Memory B cell (primary cell): ENCODE measurements around the gene PLPP4.
"Not testable (repeated sequence)": the region's sequence is repeated elsewhere in the genome, so short reads cannot be mapped to it uniquely, and the experiment has no call there.

Experiments
- ATAC-seq: fragments of 150-1000 bp; cut with Tn5 transposase; 2 replicates; pipeline ENCODE4 v1.10.0; 2021; ENCODE audit warnings: low read depth, mild to moderate bottlenecking, moderate library complexity
- DNase-seq, 2 donors: peaks; one replicate each; pipeline ENCODE4 v3.0.0; 2022; ENCODE audit warnings: low spot score in 2 of 2
- H3K27ac Mint-ChIP-seq: one replicate; pipeline ENCODE4 v1.8.0; 2022; ENCODE audit warnings: mild to moderate bottlenecking, moderate library complexity, mixed read lengths
- H3K27me3 Mint-ChIP-seq: one replicate; pipeline ENCODE4 v1.8.0; 2022; ENCODE audit warnings: mixed read lengths
- H3K36me3 Mint-ChIP-seq: one replicate; pipeline ENCODE4 v1.8.0; 2022; ENCODE audit warnings: mild to moderate bottlenecking, mixed read lengths
- H3K4me1 Mint-ChIP-seq: one replicate; pipeline ENCODE4 v1.8.0; 2022; ENCODE audit warnings: mixed read lengths
- H3K4me3 Mint-ChIP-seq: one replicate; pipeline ENCODE4 v1.8.0; 2022; ENCODE audit warnings: mild to moderate bottlenecking, moderate library complexity, mixed read lengths
- H3K9me3 Mint-ChIP-seq: one replicate; pipeline ENCODE4 v1.8.0; 2022; ENCODE audit warnings: mixed read lengths

PLPP4 gene

DNA sequence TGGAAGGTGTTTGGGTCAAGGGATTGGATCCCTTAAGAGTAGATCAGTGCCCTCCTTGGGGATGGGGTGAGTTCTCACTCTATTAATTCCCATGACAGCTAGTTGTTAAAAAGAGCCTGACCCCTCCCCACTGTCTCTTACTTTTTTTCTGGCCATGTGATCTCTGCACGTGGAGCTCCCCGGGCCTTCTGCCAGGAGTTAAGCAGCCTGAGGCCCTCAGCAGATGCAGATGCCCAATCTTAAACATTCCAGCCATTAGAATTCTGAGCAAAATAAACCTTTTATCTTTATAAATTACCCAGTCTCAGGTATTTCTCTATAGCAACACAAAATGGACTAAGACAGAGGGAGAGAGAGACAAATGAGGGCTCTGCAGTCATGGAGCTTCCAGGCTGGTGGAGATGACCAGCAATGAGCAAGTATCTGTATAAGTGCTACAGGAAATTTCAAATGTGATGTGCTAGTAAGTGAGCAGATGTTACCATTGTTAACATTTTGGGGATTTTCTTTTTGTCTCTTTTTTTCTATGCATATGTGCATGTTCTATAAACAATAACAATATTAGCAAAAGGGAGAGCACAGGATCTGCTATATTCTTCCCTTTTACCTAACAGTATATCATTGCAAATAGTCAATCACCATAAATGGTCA, 26.7 kb downstream of the PLPP4 start:
- no peaks in the 10 kb centered on the region for H3K36me3 Mint-ChIP-seq

DNA sequence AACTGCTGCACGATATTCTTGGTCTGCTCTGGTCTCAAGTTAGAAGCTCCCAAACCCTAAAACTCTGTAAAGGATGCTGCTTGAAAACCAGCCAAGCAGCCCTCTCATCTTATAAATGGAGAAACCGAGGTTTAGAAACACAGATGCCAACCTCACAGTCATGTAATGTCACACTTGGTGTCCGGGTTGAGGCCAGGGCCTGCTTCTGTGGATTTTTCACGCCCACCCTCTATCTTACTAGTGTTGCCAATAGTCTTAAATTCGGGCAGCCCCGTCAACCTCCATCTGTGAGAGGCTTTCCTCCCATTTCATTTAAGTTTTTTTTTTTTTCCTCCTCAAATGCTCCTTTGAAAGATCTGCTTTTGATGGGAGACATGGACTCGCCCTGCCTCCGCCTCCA, 28.9 kb downstream of the PLPP4 start:
- H3K27ac Mint-ChIP-seq = no peak overlapping the region
- H3K4me1 Mint-ChIP-seq = no peaks in the 10 kb centered on the region
- peaks cover 4% of the 10 kb centered on the region for H3K27me3 Mint-ChIP-seq
- no peak for DNase-seq
- H3K9me3 Mint-ChIP-seq = peaks cover 4% of the 10 kb centered on the region
- H3K4me3 Mint-ChIP-seq = no peak overlapping the region
- H3K36me3 Mint-ChIP-seq = no peaks in the 10 kb centered on the region
- ATAC-seq = no peak

More for the DNA sequence above, 26.7 kb downstream of the PLPP4 start:
- ATAC-seq (no peak), DNase-seq (no peak)
- Mint-ChIP-seq H3K27me3 (peaks cover 11% of the 10 kb centered on the region), H3K27ac (no peak overlapping the region), H3K4me1 (peaks cover 3% of the 10 kb centered on the region), H3K4me3 (no peak overlapping the region), H3K9me3 (peaks cover 8% of the 10 kb centered on the region)

DNA sequence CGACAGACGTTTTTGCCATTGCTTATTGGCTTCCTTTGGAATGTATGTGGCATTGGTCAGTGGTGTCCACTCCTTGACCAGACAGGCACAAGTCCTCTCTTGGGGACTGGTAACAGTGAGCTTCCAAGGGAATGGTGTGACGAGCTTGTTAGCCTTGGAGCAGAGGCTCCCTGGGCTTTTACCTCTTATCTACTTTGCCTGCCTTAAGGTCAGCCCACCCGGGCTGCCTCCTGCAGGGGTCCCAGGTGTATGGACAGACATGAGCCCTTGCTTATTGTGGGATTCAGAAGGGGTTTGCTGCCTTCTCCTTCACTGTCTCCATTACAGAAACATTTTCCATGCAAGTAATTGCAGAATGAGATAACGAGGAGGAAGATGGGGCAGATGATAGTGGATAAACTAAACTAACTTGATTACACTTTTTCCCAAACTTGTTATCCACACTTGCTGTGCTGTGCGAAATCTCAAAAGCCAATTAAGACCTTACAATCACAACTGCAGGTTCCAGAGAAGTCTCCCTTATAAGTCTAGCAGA, 29.7 kb downstream of the PLPP4 start:
- no peaks in the 10 kb centered on the region for H3K4me1 Mint-ChIP-seq
- peaks cover 4% of the 10 kb centered on the region for H3K9me3 Mint-ChIP-seq
- no peak for DNase-seq
- H3K27me3 Mint-ChIP-seq = peaks cover 1% of the 10 kb centered on the region
- no peak for ATAC-seq
- H3K27ac Mint-ChIP-seq = no peak overlapping the region
- no peak overlapping the region for H3K4me3 Mint-ChIP-seq
- no peaks in the 10 kb centered on the region for H3K36me3 Mint-ChIP-seq

DNA sequence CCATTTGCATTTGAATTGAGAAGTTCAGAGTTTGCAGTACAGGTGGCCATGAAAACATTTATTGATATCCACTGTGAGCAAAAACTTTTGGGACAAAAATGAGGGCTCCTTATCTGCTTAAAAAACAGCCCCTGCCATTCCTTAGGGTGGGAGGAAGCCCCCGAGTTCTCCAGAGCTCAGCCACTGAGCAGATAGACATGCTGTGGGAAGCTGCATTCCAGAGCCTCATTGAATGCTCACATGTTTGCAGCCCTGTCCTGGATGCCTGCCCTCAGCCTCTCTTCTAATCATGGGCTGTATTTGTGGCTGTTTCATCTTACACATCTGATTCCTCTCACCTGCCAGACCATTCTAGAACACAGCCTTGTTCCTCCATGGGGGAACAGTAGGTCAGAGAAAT, 33.3 kb downstream of the PLPP4 start:
- H3K4me3 Mint-ChIP-seq = no peak overlapping the region

DNA sequence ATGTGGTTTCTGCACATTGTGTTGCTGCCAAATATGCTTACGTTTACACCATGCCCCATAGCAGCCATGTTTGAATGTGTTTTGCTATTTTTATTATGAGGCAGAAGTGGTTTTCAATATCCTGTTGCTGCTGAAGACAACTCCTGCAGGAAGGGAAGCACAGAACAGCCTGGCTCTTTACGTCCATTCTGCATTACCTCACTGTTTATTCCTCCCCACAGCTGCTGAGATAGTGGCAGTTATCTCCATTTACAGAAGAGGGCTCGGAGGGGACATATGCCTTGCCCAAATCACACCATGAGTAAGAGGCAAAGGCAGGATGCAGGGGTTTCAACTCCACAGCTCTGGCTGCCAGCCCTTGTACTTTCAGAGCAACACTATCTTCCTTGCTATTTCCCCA, 35.3 kb downstream of the PLPP4 start:
- H3K36me3 Mint-ChIP-seq = no peaks in the 10 kb centered on the region
- ATAC-seq = no peak
- H3K27me3 Mint-ChIP-seq = peaks cover 9% of the 10 kb centered on the region
- no peak overlapping the region for H3K27ac Mint-ChIP-seq
- H3K4me1 Mint-ChIP-seq = peaks cover 2% of the 10 kb centered on the region
- no peaks in the 10 kb centered on the region for H3K9me3 Mint-ChIP-seq
- no peak for DNase-seq
- no peak overlapping the region for H3K4me3 Mint-ChIP-seq

More for the DNA sequence above, 33.3 kb downstream of the PLPP4 start:
- ATAC-seq (no peak), DNase-seq (no peak)
- Mint-ChIP-seq H3K9me3 (peaks cover 2% of the 10 kb centered on the region), H3K27ac (no peak overlapping the region), H3K36me3 (no peaks in the 10 kb centered on the region), H3K27me3 (peaks cover 6% of the 10 kb centered on the region), H3K4me1 (peaks cover 2% of the 10 kb centered on the region)

DNA sequence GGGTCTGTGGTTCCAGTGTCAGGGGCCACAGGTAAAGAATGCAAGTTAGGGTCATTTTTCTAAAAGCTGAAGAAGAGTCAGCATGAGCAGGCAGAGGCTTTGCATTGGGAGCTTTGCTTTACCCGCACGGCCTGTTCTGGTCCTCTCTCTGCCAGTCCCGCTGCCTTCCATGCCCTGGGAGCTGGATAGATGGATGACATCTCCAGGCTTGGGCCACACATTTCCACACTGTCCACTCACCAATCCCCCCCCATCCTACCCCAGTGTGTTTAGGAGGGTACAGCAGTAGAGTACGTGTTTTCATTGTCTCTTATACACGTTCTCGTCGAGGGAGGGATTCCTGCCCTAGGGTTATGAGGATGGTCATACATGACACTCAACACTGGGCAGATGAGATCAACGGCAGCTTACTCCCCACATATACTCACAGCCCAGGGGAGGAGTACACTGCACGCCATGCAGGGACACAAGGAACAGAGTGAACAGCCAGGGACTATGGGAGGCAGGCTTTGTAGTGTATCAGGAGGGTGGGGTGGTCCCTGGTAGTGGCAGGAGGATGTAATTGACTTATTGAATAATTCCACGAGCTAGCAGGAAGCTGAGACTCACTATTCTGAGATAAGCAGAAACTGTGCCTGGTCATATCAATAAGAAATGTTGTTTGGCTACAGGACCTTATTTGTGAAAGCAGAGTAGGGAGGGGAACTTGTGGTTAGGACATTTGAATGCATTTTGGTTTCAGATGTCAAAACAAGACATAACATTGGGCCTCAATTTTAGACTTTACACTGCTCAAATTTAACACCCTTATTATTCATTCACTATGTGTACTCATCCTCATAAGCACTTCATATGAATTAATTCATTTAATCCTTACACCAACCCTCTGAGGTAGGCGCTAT, 36.6 kb downstream of the PLPP4 start:
- Mint-ChIP-seq H3K9me3 (no peaks in the 10 kb centered on the region), H3K27ac (no peak overlapping the region), H3K4me1 (peaks cover 2% of the 10 kb centered on the region), H3K27me3 (peaks cover 9% of the 10 kb centered on the region), H3K36me3 (no peaks in the 10 kb centered on the region), H3K4me3 (no peak overlapping the region)
- ATAC-seq (no peak), DNase-seq (no peak)

DNA sequence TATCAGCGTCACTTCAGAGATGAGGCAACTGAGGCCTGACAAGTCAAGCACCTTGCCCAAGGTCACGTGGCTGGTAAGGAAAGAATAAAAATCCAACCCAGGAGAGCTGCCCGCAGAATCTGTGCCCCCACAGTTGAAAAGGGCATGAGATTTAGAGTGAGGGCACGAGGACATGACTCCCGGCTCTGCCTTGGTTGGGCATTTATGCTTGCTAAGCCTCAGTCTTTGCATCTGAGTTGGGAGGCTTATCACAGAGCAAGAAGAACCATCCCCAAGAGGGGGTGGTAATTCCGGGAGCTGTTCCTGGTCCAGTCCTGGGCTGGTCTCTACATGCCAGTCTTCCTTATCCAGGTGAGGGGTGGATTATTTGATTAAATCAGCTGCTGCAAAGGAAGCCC, 37.3 kb downstream of the PLPP4 start:
- no peaks in the 10 kb centered on the region for H3K36me3 Mint-ChIP-seq
- H3K4me3 Mint-ChIP-seq = no peak overlapping the region
- no peaks in the 10 kb centered on the region for H3K9me3 Mint-ChIP-seq
- peaks cover 2% of the 10 kb centered on the region for H3K4me1 Mint-ChIP-seq
- DNase-seq (no peak), ATAC-seq (no peak)
- H3K27ac Mint-ChIP-seq = no peak overlapping the region
- peaks cover 9% of the 10 kb centered on the region for H3K27me3 Mint-ChIP-seq

DNA sequence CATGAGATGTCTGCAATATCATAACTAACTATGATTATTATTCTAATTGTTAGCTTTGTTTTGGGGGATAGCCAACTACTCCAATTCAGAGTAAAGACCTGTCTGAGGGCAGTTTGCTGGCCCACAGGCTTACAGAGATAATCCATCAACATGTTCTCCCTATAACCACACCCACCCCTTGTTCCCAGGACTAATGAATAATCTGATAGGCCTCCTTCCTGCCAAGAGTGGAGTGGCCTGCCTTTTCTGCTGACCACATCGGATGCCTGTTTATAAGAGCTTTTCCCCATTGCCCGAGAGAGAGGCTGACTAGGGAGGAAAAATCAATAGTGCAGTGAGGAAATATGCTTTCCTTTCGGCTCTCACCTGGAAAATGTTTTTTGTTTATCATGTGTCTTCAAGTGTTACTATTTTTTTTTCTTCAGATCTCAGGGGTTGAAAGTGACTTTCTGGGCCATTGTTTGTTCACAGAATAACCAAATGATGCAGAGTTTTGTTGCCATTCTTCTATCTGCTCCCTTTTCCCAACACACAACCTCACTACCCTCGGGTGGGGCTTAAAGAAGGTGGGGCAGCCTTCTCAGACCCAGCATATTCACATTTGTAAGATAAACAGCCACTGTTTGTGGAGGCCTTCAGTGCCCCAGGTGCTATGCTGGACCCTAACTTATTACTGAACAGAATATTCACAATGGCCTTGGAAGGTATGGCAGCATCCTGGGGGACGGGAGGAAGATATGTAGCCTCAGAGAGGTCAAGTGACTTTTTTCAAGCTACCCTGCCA, 38.4 kb downstream of the PLPP4 start:
- no peak overlapping the region for H3K4me3 Mint-ChIP-seq
- peaks cover 12% of the 10 kb centered on the region for H3K27me3 Mint-ChIP-seq
- H3K4me1 Mint-ChIP-seq = peaks cover 2% of the 10 kb centered on the region
- DNase-seq = no peak
- ATAC-seq = no peak
- H3K9me3 Mint-ChIP-seq = no peaks in the 10 kb centered on the region
- no peak overlapping the region for H3K27ac Mint-ChIP-seq
- no peaks in the 10 kb centered on the region for H3K36me3 Mint-ChIP-seq

DNA sequence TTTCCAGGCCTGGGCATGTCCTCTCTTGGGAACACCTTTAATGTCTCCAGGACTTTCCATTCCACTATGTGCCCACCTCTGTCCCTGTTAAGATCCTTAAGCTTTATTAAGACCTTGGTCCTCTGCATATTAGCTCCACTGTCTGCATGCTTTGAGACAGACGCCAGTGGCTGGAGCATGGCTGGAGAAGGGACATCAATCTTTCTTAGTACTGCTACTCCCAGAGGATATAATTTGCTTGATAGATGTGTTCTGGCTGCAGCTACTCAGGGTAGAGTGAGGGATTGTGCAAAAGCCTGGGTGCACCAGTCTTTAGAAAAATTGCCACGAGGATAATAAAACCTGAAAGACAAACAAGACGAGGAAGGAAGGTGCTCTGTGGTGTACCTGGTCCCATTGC, 42.9 kb downstream of the PLPP4 start:
- Mint-ChIP-seq H3K4me3 (no peak overlapping the region), H3K27me3 (peaks cover 7% of the 10 kb centered on the region), H3K36me3 (no peaks in the 10 kb centered on the region), H3K27ac (no peak overlapping the region), H3K4me1 (no peaks in the 10 kb centered on the region), H3K9me3 (peaks cover 1% of the 10 kb centered on the region)
- ATAC-seq (no peak), DNase-seq (no peak)

DNA sequence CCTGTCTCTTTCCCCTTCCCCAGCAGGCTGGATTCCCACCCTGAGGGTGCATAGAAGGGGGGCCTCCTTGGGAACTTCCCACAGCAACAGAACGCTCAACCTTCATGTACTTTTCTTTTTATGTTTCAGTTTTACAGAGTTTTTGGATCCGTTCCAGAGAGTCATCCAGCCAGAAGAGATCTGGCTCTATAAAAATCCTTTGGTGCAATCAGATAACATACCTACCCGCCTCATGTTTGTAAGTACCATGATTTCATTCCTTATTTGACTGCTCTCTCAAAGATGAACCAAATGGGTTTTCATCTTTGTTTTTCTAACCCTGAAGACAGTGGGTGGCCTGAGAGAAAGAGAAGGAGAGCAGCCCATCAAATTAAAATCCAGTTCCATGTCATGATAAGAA, 46.7 kb downstream of the PLPP4 start:
- Mint-ChIP-seq H3K27me3 (peaks cover 3% of the 10 kb centered on the region), H3K4me1 (no peaks in the 10 kb centered on the region), H3K36me3 (no peaks in the 10 kb centered on the region), H3K4me3 (no peak overlapping the region), H3K9me3 (peaks cover 1% of the 10 kb centered on the region), H3K27ac (no peak overlapping the region)
- DNase-seq = no peak
- no peak for ATAC-seq

DNA sequence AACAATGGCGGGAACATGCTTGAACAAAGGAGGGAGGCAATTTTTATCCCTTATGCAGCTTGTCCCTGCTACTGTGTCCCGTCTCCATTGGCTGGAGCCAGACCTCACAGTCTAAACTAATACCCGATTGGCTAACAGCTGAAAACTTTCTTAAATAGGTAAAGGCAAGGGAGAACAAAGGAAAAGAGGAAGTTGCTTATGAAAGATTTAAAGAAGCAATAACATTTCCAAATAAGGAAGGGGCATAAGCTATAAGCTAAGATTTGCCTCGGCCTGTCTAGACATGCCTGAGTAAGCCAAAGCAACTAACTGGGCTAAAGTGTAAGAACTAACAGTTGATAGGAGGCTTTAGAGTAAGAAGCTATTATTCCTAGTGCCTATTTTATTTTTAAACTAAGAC, 47.2 kb downstream of the PLPP4 start:
- DNase-seq, H3K4me1 Mint-ChIP-seq, H3K36me3 Mint-ChIP-seq, H3K27me3 Mint-ChIP-seq, ATAC-seq, H3K9me3 Mint-ChIP-seq, H3K4me3 Mint-ChIP-seq, H3K27ac Mint-ChIP-seq: not testable (repeated sequence)

DNA sequence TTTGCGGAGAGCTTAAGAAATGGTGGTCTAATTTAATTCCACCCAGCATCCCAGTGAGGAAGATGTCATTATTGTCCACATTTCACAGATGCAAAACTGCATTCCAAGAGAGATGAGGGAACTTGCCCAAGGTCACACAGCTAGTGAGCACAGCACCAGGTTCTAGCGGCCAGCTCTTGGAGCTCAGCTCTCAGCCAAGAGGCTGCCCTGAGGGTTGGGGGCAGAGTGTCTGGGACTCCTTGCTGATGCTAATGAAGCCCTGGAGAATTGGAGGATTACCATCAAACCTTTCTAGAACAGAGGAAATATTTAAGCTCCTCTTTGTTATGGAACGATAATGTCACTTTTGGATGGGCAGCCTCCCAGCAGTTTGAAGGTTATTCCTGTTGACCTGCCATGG, 48.0 kb downstream of the PLPP4 start:
- Mint-ChIP-seq H3K36me3 (no peaks in the 10 kb centered on the region), H3K9me3 (peaks cover 1% of the 10 kb centered on the region), H3K4me3 (no peak overlapping the region), H3K27ac (no peak overlapping the region), H3K27me3 (peaks cover under 1% of the 10 kb centered on the region), H3K4me1 (no peaks in the 10 kb centered on the region)
- no peak for ATAC-seq
- no peak for DNase-seq

DNA sequence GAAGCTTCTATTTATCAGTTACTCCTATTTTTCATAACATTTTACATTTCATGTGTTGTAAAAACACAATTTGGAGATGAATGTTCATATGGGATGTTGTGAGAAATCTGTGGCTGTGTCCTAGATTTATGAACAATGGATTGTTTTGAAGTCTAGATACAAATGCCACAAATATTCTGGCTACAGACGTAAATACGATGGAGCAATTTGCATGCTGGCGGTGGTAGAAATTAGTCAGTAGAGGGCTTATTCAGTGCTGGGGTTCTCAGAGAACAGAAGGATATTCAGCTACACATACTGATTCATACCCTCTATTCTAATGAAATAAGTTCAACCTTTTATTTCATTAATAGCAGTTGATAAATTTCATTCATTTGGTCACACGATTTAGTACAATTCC, 48.8 kb downstream of the PLPP4 start:
- Mint-ChIP-seq H3K4me3 (no peak overlapping the region), H3K9me3 (peaks cover 1% of the 10 kb centered on the region), H3K36me3 (no peaks in the 10 kb centered on the region), H3K4me1 (no peaks in the 10 kb centered on the region), H3K27ac (no peak overlapping the region), H3K27me3 (no peaks in the 10 kb centered on the region)
- ATAC-seq (no peak), DNase-seq (no peak)

DNA sequence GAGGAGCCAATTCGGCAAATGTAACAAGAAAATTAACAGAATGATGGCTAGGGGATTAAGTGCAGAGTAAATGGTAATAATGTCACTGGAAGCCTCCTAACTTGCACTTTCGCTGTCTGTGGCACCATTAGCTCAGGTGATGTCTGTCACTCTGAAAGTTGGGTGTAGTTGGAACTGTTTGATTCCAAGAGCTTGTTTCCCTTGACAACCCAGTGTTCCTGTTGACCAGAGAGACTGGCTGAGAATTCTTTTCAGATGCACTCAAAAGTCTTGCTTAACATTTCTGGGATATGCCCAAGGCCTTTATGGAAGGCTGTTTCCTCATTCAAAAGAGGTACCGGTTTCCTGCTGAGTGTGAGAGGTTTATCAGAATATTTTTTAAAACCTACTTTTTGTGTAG, 49.6 kb downstream of the PLPP4 start:
- no peak overlapping the region for H3K27ac Mint-ChIP-seq
- H3K4me1 Mint-ChIP-seq = no peaks in the 10 kb centered on the region
- no peaks in the 10 kb centered on the region for H3K36me3 Mint-ChIP-seq
- H3K9me3 Mint-ChIP-seq = peaks cover 1% of the 10 kb centered on the region
- no peak overlapping the region for H3K4me3 Mint-ChIP-seq
- DNase-seq (no peak), ATAC-seq (no peak)
- no peaks in the 10 kb centered on the region for H3K27me3 Mint-ChIP-seq
